Type B pancreatic cell (in vitro differentiated cells): ENCODE data around the gene CCSAP. TPM values are rescaled to one million over a fixed set of nuclear protein-coding genes. Genes with fewer than 3 reads are reported as not detected.

Experiments
- DNase-seq: peaks from one replicate; pipeline ENCODE4 v3.0.0; 2021; ENCODE audit warnings: mixed read lengths; ENCODE audit not compliant: unreplicated experiment; ENCODE audit errors: extremely low spot score
- H3K27ac Mint-ChIP-seq: 2 replicates; pipeline ENCODE4 v1.8.0; 2021; ENCODE audit warnings: mild to moderate bottlenecking, mixed read lengths
- H3K27me3 Mint-ChIP-seq: 2 replicates; pipeline ENCODE4 v1.8.0; 2021; ENCODE audit warnings: mixed read lengths
- H3K36me3 Mint-ChIP-seq: 2 replicates; pipeline ENCODE4 v1.8.0; 2021; ENCODE audit warnings: mixed read lengths
- H3K4me1 Mint-ChIP-seq: one replicate; pipeline ENCODE4 v1.8.0; 2021; ENCODE audit warnings: mixed read lengths; ENCODE audit not compliant: unreplicated experiment
- H3K4me3 Mint-ChIP-seq: 2 replicates; pipeline ENCODE4 v1.8.0; 2021; ENCODE audit warnings: mild to moderate bottlenecking, mixed read lengths
- H3K9me3 Mint-ChIP-seq: 2 replicates; pipeline ENCODE4 v1.8.0; 2021; ENCODE audit warnings: mixed read lengths
- total RNA-seq: library from RNA; stranded (reverse); gene quantifications from 2 replicates; pipeline ENCODE4 v1.2.1, GENCODE V29; 2021; ENCODE audit warnings: low replicate concordance
- TF ChIP-seq, protein P1 (sequence below): fragments of 200-600 bp; sonication (generic); conservative IDR thresholded peaks from 2 replicates; pipeline ENCODE4 v1.5.0; 2021; ENCODE audit warnings: antibody characterized with exemption, mild to moderate bottlenecking

The CCSAP gene
- total RNA-seq, 1 donor from 2014 or later = 9.6 TPM

DNA sequence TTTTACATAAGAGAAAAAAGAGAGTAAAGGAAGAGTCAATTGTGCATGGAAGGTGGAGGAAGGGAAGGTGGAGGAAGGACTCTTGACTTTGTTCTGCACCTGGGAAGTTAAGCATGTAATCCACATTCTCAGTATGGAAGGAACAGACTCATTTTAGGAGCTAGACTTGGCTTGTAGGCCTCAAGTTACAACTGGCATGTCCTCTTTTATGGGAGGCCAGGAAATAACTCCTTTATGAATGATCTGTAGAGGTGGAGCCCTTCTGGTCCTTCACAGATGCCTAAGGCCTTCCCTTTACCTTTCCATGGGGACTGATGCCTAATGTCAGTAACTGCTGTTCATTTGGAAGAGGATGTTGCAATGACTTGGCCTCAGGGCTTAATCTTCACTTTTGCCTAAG lies 29.4 kb upstream of the CCSAP start:
- peaks cover 10% of the 10 kb centered on the region for H3K27me3 Mint-ChIP-seq

DNA sequence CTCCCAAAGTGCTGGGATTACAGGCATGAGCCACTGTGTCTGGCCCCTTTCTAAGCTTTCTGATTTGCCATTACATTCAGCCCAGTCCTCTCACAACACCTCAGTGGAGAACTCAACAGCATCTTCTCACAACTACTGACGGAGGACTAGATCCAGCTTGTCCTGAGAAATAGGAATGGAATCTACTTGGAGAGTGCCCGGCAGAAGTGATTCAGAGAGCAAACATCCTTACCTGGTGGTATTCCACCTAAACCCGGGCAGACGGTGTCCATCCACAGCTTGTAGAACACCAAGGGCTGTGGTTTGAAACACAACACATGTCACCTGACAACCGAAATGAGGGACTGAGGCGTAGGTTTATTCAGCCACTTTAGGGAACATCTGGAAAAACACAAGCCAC lies 28.8 kb upstream of the CCSAP start:
- no peaks in the 10 kb centered on the region for H3K4me1 Mint-ChIP-seq
- H3K9me3 Mint-ChIP-seq = no peaks in the 10 kb centered on the region
- H3K27me3 Mint-ChIP-seq = peaks cover 10% of the 10 kb centered on the region
- no peaks in the 10 kb centered on the region for H3K36me3 Mint-ChIP-seq
- TF ChIP-seq, protein P1, sequence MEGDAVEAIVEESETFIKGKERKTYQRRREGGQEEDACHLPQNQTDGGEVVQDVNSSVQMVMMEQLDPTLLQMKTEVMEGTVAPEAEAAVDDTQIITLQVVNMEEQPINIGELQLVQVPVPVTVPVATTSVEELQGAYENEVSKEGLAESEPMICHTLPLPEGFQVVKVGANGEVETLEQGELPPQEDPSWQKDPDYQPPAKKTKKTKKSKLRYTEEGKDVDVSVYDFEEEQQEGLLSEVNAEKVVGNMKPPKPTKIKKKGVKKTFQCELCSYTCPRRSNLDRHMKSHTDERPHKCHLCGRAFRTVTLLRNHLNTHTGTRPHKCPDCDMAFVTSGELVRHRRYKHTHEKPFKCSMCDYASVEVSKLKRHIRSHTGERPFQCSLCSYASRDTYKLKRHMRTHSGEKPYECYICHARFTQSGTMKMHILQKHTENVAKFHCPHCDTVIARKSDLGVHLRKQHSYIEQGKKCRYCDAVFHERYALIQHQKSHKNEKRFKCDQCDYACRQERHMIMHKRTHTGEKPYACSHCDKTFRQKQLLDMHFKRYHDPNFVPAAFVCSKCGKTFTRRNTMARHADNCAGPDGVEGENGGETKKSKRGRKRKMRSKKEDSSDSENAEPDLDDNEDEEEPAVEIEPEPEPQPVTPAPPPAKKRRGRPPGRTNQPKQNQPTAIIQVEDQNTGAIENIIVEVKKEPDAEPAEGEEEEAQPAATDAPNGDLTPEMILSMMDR = no peak
- DNase-seq = no peak
- H3K4me3 Mint-ChIP-seq = no peak overlapping the region
- H3K27ac Mint-ChIP-seq = no peak overlapping the region

More for the DNA sequence above, 29.4 kb upstream of the CCSAP start:
- TF ChIP-seq, protein P1 = no peak
- DNase-seq = no peak
- Mint-ChIP-seq H3K4me1 (no peaks in the 10 kb centered on the region), H3K4me3 (no peak overlapping the region), H3K9me3 (no peaks in the 10 kb centered on the region), H3K36me3 (no peaks in the 10 kb centered on the region), H3K27ac (no peak overlapping the region)

DNA sequence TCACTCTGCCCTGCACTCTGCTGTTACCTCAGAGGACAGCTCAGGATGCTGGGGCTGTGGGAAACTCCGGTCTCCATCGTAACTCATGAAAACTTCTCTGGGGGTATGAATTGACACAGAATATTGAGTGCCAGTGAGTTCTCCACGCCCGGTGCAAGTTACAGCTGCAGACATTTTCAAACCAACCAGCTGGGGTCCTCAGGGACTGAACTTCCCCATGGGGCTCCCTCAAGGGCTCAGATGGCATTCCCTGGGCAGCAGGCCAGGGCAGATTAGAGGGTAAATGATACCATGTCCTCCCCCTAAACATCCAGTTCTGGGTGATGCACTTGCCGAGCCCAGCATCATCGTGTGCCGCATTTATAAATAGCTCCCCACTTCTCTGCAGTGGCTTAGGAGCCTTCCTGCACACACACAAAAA lies 27.8 kb upstream of the CCSAP start:
- no peaks in the 10 kb centered on the region for H3K36me3 Mint-ChIP-seq
- peaks cover 10% of the 10 kb centered on the region for H3K27me3 Mint-ChIP-seq
- H3K4me1 Mint-ChIP-seq = no peaks in the 10 kb centered on the region
- TF ChIP-seq, protein P1 = no peak
- no peak overlapping the region for H3K4me3 Mint-ChIP-seq
- peaks cover 3% of the 10 kb centered on the region for H3K9me3 Mint-ChIP-seq
- DNase-seq = no peak
- H3K27ac Mint-ChIP-seq = no peak overlapping the region

GRCh38 chr1:229368347-229368746 lies 25.5 kb upstream of the CCSAP start:
- Mint-ChIP-seq H3K4me1 (no peaks in the 10 kb centered on the region), H3K4me3 (no peak overlapping the region), H3K27ac (no peak overlapping the region), H3K9me3 (peaks cover 4% of the 10 kb centered on the region), H3K36me3 (no peaks in the 10 kb centered on the region), H3K27me3 (peaks cover 20% of the 10 kb centered on the region)
- no peak for DNase-seq
- TF ChIP-seq, protein P1 = no peak

GRCh38 chr1:229365569-229365968 lies 22.7 kb upstream of the CCSAP start:
- Mint-ChIP-seq H3K27ac (no peak overlapping the region), H3K27me3 (peaks cover 22% of the 10 kb centered on the region), H3K36me3 (no peaks in the 10 kb centered on the region), H3K4me3 (no peak overlapping the region), H3K4me1 (no peaks in the 10 kb centered on the region), H3K9me3 (peaks cover 4% of the 10 kb centered on the region)
- DNase-seq = no peak
- TF ChIP-seq, protein P1 = no peak
